ENCODE data around the gene DPP8.
"Not testable (repeated sequence)": the region's sequence is repeated elsewhere in the genome, so short reads cannot be mapped to it uniquely, and the experiment has no call there.

DPP8 gene

DNA sequence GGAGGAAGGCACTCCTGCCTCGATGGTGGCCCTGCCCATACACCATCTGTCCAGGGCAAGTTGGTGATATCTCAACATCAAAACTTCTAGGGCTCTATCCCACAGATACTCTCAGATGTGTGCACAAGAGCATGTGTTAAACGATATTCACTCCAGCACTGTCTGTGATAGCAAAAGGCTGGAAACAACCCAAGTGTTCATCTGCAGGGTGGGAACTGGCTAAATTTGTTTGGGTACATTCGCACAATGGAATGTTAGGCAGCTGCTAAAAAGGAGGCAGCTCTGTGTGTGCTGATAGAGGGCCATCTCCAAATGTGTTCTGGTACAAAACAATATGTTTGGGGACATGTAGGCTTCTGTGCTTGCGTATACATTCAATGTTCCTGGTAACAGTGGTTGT lies 114.5 kb downstream of the DPP8 start:
- no peak for DNase-seq (ENCODE audit: low spot score)

- no peak for DNase-seq (ENCODE audit: low spot score)
Measured at GRCh38 chr15:65401611-65402240, 115.8 kb downstream of the DPP8 start.

DNA sequence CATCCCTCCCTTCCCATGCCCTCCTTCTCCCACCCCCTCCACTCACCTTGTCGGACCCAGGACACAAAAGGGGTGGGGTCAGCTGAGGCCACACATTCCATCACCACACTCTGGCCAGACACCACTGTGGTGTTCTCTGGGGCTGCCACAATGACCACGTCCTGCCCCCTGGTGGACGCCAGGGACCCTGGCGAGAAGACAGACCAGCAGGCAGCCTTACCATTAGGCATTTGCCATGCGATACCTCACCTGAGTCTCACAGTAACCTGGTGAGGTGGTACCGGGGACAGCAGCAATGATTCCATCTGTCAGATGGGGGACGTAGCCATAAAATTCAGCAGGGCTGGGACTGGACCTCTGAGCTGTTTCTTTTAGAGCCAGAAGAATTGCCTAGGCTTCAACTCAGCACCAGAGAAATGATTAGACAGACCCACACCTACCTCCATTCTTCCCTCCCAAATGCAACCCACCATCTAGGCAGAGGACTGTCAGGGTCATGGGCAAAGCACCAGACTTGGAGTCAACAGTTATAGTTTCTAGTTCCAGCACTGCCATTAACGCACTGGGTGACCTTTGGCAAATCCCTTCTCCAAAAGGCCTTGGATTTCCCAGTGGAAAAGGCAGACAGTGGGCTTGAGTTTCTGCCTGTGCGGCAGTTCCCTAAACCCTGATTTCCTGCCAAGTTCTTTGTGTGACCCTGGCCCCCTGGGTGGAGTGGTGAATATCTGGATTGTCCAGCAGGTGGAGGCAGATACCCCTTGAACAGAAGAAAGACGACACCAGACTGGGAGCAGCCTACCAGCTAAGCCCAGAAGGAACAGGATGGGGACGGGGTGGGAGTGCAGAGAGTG lies 116.5 kb downstream of the DPP8 start:
- DNase-seq (ENCODE audit: low spot score), result peak; percentile 62

DNA sequence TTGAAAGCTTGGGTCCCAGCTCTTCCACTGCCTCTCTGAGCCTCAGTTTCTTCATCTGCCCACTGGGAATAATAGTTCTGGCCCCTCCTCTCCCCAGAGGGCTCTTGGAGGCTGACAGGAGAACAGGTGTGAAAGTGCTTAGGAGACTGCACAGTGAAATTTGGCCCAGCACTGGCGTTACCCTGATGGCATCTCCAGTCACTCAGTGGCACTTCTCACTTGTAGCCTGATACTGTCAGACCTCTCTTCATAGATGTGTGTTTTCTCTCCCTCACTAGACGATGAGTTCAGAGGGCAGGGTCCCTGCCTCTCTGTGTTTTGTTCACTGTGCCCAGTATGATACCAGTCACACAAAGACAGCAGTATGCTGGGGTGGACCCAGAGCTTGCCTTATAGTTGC lies 117.5 kb downstream of the DPP8 start:
- no peak for DNase-seq (ENCODE audit: low spot score)

DNA sequence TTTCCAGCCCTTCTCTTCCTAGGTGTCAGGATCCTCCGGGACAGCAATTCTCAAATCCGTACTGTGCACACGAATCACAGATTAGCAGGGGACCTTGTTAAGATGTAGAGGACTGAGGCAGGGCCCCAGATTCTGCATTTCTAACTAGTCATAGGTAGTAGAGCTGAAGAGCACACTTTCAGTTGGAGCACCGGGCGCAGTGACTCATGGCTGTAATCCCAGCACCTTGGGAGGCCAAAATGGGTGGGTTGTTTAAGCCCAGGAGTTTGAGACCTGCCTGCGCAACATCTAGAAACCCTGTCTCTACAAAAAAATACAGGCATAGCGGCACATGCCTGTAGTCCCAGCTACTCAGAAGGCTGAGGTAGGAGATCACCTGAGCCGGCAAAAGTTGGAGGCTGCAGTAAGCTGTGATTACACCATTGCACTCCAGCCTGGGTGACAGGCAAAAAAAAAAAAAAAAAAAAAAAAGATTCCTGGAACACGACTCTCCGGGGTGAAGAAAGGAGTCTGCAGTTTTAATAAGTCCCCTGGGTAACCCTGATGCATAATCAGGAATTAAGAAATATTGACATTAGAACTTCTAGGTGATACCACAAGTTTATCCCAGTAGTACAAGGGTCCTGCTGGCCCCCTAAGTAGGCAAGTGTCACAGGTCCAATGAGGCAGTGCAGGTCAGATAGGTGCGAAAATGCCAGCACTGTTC lies 118.3 kb downstream of the DPP8 start:
- DNase-seq (ENCODE audit: low spot score), result no peak

DNA sequence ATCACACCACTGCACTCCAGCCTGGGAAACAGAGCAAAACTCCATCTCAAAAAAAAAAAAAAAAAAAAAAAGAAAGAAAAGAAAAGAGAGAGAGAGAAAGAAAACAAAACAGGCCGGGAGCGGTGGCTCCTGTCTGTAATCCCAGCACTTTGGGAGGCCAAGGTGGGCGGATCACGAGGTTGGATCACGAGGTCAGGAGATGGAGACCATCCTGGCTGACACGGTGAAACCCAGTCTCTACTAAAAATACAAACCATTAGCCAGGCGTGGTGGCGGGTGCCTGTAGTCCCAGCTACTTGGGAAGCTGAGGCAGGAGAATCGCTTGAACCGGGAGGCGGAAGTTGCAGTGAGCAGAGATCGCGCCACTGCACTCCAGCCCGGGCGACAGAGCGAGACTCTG lies 119.0 kb downstream of the DPP8 start:
- DNase-seq (ENCODE audit: low spot score), result not testable (repeated sequence)

DNA sequence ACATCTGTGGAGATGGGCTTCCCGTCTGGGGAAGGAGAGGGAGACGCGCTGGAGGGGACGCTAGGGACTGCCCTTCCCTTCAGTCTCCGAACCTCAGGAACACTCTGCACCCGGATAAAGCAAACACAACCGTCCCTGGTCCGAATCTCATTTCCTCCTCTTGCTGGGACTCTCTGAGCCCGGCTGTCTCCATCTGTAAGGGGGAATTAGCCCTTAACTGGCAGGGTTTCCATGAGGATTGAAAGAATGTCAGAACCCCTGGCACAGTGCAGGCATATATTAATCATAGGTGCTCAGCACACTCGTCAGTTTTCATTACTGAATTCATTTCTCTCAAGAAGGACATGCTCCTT lies 120.5 kb downstream of the DPP8 start:
- DNase-seq (ENCODE audit: low spot score), result no peak

GRCh38 chr15:65396283-65396964 lies 121.1 kb downstream of the DPP8 start:
- no peak for DNase-seq (ENCODE audit: low spot score)

DNA sequence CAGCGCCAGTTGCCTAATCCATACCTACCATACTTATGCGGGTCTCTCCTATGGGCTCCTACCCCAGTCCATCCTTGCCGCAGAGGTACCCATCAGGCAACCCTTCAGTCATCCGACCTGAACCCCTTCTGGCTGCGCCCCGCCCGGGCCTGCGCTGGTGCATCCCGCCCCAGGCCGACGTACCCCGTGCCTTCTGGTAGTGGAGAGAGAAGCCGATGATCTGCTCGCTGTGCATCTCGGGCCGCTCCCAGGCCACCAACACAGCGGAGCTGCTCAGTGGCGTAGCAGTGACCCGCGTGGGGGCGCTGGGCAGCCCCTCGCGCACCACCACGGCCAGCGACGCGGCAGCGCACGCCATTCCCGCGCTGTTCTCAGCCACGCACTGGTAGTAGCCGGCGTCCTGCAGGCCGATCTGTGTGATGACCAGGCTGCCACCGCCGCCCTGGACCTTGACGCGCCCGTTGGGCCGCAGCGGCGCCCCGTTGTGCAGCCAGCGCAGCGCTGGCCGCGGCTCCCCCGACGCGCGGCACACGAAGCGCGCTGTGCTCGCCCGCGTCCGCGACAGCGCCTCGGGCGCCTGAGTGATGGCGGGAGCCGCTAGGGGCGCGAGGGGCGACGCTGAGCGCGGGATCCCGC lies 121.8 kb downstream of the DPP8 start:
- DNase-seq (ENCODE audit: low spot score), result no peak

GRCh38 chr15:65394936-65395335 lies 122.6 kb downstream of the DPP8 start:
- DNase-seq (ENCODE audit: low spot score), result no peak

DNA sequence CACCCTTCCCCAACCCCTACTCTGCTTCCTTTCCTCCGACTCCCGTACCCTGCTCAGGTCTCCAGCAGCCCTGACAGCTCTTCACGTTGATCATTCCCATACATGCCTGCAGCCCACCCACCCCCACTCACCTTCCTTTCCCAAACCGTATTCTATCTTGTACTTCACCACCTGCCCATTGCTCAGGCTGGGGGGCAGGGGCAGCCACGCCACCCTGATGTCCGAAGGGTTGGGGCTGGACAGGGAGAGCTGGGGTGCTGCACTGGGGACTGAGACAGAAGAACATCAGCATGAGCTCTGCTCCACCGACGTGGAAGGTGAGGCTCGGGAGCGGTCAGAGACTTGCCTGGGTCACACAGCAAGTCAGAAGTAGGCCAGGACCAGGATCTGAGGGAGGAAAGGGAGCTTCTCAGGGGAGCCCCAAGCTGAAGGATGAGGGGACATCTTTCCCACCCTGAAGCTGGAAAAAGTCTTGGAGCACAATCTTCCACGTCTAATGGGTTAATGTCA lies 123.2 kb downstream of the DPP8 start:
- no peak for DNase-seq (ENCODE audit: low spot score)

DNA sequence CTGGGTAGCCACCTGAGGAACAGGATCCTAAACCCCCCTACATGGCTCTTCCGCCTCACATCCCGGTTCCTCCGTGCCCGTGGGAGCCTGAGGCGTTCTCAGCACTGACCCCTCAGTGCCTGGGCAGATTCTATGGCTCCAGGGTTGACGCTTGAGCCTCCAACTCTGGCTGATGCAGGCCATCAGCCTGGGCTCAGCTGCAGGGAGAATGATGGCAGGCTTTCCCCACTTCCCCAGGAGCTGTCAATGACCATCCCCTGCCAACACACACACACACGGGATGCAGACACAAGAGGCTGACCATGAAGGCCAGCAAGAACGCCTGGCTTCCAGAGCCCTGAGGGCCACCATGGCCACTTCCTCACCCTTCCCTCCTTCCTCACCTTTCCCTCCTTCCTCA lies 123.9 kb downstream of the DPP8 start:
- DNase-seq (ENCODE audit: low spot score), result no peak

GRCh38 chr15:65393091-65393490 lies 124.4 kb downstream of the DPP8 start:
- no peak for DNase-seq (ENCODE audit: low spot score)
